GM19023 (cell line): ENCODE data around the gene KRT79.

Experiments
- ATAC-seq: cut with Tn5 transposase; IDR thresholded peaks from one replicate; pipeline ENCODE4 v1.9.1; 2021; ENCODE audit warnings: mild to moderate bottlenecking, moderate library complexity; ENCODE audit not compliant: unreplicated experiment

KRT79 gene

GRCh38 chr12:52792185-52793029, 41.7 kb downstream of the KRT79 start:
- no peak for ATAC-seq

- no peak for ATAC-seq
These were observed 42.6 kb downstream of the KRT79 start for GRCh38 chr12:52791271-52792184.

- ATAC-seq, result no peak
These were observed 43.5 kb downstream of the KRT79 start for GRCh38 chr12:52790427-52791270.

- no peak for ATAC-seq
These were observed 44.3 kb downstream of the KRT79 start for GRCh38 chr12:52789637-52790426.

GRCh38 chr12:52788876-52789636, 45.1 kb downstream of the KRT79 start:
- no peak for ATAC-seq

GRCh38 chr12:52788192-52788875, 45.8 kb downstream of the KRT79 start:
- ATAC-seq, result no peak

GRCh38 chr12:52787324-52788191, 46.6 kb downstream of the KRT79 start:
- no peak for ATAC-seq

GRCh38 chr12:52784909-52785308, 49.2 kb downstream of the KRT79 start:
- no peak for ATAC-seq

GRCh38 chr12:52783563-52784316, 50.4 kb downstream of the KRT79 start:
- no peak for ATAC-seq

GRCh38 chr12:52782502-52782901, 51.6 kb downstream of the KRT79 start:
- ATAC-seq, result no peak

- ATAC-seq, result no peak
These were observed 52.6 kb downstream of the KRT79 start for GRCh38 chr12:52781399-52782082.

- no peak for ATAC-seq
These were observed 54.2 kb downstream of the KRT79 start for GRCh38 chr12:52779914-52780313.

- ATAC-seq, result no peak
These were observed 55.3 kb downstream of the KRT79 start for GRCh38 chr12:52778833-52779232.

- ATAC-seq, result no peak
These were observed 56.5 kb downstream of the KRT79 start for GRCh38 chr12:52777566-52777965.

GRCh38 chr12:52776913-52777395, 57.2 kb downstream of the KRT79 start, which contains the start of gene KRT76:
KRT76 (minus strand) TSS chr12:52777345; CDS start chr12:52777291, 54 bp downstream.
- no peak for ATAC-seq

- no peak for ATAC-seq
These were observed 57.7 kb downstream of the KRT79 start for GRCh38 chr12:52776435-52776834.
